ENCODE results near the gene LGR4.
"Not testable (repeated sequence)": the region's sequence is repeated elsewhere in the genome, so short reads cannot be mapped to it uniquely, and the experiment has no call there.

Gene LGR4

DNA sequence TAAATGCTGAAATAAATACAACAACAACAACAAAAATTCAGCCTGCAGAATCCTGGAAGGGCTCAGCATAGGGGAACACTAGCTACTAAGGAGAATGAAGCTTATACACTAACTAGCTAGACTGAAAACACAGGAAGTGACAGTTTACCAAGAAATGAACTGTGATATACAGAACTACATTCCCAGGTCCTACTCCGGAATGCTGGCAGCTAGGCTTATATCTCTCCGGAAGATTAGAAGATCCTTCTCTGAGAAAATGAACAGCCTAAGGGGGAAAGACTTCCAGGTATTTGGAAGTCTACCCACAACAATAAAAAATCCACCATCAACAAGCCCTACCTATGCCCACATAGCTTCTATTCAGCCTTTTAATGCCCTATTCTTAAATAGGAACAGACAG, 140.6 kb downstream of the LGR4 start:
- DNase-seq, result no peak

DNA sequence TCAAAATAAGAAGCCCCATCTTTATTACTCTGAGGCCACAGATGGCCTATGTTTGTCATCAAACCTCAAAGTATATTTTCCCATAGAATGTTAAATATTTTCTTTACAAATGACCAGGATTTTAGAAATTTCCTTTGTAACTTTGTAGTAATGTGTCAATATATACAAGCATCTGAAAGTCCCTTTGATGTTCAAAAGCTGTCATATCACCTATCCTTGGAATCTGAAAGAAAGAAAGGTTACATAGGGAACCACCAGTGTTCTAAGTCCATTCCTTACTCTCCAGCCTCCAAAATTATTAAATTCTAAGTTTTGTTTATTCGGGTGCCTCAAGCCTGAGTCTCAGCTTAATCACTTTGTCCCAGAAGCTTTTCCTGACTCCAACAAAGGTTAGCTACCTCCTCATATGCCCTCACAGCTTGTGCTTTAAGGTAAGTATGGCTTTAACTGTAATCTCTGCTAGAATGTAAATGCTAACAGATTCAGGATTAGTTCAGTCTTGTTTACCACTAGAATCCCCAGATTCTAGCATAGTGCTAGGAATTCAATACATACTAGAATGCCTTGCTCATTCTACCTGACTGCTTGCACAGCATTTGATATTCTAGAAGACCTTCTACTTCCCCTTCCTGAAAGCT, 141.8 kb downstream of the LGR4 start:
- no peak for DNase-seq

DNA sequence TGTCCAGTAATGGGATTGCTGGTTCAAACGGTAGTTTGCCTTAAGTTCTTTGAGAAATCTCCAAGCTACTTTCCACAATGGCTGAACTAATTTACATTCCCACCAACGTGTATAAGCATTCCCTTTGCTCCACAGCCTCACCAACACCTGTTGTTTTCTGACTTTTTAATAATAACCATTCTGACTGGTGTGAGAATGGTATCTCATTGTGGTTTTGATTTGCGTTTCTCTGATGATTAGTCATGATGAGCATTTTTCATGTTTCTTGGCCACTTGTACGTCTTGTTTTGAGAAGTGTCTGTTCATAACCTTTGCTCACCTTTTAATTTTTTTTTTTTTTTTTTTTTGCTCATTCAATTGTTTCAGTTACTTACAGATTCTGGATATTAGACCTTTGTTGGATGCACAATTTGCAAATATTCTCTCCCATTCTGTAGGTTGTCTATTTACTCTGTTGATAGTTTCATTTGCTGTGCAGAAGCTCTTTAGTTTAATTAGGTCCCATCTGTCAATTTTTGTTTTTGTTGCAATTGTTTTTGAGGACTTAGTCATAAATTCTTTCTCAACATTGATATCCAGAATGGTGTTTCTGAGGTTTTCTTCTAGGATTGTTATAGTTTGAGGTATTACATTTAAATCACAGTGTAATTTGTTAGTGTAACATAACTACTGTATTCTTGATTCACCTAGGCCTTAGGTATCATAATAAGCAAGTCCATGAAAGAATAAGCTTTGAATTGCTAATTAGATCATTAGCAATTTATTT, 142.5 kb downstream of the LGR4 start:
- peak; percentile 13 for DNase-seq

DNA sequence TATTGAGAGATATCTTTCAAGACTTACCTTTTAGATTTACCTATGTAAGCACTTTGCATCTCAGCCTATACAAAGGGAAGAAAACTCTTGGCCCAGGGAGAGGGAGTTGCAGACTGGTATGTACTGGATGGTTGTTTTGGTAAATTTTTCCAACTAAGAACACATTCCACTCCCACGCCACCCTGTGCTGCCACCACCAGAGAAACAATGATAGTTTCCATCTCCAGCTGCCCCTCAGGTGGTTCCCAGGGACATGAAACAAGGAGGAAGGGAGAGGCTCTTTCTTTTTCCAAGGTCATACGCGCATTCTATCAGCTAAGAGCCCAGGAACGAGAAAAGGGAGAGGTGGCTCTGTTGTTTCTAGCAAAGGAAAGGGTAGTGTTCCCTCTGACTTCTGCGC, 144.0 kb downstream of the LGR4 start:
- DNase-seq, result no peak

DNA sequence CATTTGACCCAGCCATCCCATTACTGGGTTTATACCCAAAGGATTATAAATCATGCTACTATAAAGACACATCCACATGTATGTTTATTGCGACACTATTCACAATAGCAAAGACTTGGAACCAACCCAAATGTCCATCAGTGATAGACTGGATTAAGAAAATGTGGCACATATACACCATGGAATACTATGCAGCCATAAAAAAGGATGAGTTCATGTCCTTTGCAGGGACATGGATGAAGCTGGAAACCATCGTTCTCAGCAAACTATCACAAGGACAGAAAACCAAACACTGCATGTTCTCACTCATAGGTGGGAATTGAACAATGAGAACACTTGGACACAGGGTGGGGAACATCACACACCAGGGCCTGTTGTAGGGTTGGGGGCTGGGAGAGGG, 145.5 kb downstream of the LGR4 start:
- DNase-seq, result not testable (repeated sequence)

DNA sequence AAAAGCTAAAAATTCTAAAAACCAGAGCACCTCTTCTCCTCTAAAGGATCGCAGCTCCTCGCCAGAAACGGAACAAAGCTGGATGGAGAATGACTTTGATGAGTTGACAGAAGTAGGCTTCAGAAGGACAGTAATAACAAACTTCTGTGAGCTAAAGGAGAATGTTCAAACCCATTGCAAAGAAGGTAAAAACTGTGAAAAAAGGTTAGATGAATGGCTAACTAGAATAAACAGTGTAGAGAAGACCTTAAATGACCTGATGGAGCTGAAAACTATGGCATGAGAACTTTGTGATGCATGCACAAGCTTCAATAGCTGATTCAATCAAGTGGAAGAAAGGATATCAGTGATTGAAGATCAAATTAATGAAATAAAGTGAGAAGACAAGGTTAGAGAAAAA, 150.4 kb downstream of the LGR4 start:
- DNase-seq, result not testable (repeated sequence)

DNA sequence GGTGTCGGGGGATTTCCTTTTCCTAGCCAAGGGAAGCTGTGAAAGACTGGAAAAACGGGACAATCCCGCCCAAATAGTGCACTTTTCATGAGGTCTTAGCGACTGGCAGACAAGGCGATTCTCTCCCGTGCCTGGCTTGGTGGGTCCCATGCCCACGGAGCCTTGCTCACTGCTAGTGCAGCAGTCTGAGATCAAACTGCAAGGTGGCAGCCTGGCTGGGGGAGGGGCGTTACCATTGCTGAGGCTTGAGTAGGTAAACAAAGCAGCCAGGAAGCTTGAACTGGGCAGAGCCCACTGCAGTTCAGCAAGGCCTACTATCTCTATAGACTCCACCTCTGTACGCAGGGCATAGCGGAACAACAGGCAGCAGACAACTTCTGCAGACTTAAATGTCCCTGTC, 151.2 kb downstream of the LGR4 start:
- DNase-seq, result not testable (repeated sequence)

DNA sequence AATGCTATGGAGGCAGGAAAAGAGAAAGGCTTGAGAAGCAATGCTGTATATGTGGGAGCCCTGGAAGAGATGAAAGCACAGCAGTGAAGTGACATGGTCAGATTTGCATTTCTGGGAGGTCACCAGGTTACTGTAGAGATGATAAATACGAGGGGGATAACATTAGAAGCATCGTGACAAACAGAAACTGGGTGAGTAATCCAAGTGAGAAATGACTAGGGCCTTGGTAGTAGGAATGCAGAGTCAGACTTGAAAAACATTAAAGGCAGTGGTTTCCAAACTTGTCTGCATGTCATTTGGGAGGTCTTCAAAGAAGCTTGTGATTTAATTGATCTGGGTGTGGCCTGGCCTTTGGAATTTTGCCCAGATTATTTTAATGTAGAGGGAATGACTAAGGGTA, 153.5 kb downstream of the LGR4 start:
- DNase-seq, result peak; percentile 80

DNA sequence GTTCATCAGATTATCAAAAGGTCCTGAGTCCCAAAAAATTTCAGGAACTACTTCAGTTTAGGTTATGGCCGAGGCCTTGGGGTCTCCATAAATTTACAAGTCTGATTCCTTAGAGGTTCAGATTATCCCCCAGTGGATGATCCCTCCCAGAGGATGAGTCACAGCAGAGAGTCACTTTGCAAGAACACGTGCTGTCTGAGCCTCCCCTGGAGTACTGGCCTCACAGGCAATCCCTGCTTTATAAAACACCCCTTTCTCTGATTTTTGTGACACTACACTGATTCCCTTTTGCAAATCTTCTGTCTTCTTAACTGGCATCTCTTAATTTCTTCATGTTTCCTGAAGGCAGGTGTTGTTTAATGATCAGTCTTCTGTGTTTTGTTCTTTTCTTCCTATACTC, 154.8 kb downstream of the LGR4 start:
- DNase-seq, result no peak

Data from activated CD4-positive, alpha-beta T cell treated with anti-CD3 and anti-CD28 coated beads, Interleukin-2, amount 50 U/mL, for 16 hours (primary cell).